Mucosa of rectum (tissue), 2 donors: ENCODE results near the gene GOLGA6A.
A peak's percentile ranks its signal among the peaks of the same experiment; 100 is the strongest.

Experiments used
- H3K27ac ChIP-seq, 2 donors: one replicate each; pipeline ENCODE4 v1.7.0; 2013; ENCODE audit warnings: inconsistent platforms in 2 of 2, low read depth in 2 of 2, low read length in 2 of 2
- H3K27me3 ChIP-seq, 2 donors: one replicate each; pipeline ENCODE4 v1.7.0; 2013; ENCODE audit warnings: low read length in 2 of 2; ENCODE audit not compliant: control insufficient read depth in 2 of 2, insufficient read depth in 2 of 2
- H3K36me3 ChIP-seq, 2 donors: one replicate each; pipeline ENCODE4 v1.7.0; 2013; ENCODE audit warnings: low read length in 2 of 2; ENCODE audit not compliant: control insufficient read depth in 2 of 2, insufficient read depth in 2 of 2
- H3K4me1 ChIP-seq, 2 donors: one replicate each; pipeline ENCODE4 v1.7.0; 2013; ENCODE audit warnings: low read length in 2 of 2, mild to moderate bottlenecking in 1 of 2; ENCODE audit not compliant: control insufficient read depth in 2 of 2, insufficient read depth in 2 of 2
- H3K4me3 ChIP-seq, 2 donors: one replicate each; pipeline ENCODE4 v1.7.0; 2013; ENCODE audit warnings: low read length in 2 of 2
- H3K9ac ChIP-seq, 2 donors: one replicate each; pipeline ENCODE4 v1.7.0; 2013; ENCODE audit warnings: low read length in 2 of 2, low read depth in 1 of 2, mild to moderate bottlenecking in 1 of 2
- H3K9me3 ChIP-seq, 2 donors: one replicate each; pipeline ENCODE4 v1.7.0; 2013; ENCODE audit warnings: low read length in 2 of 2; ENCODE audit not compliant: control insufficient read depth in 2 of 2
- donor health status: healthy.
- donor health status: Normal muscosa, but diverticular disease.

GOLGA6A gene

DNA sequence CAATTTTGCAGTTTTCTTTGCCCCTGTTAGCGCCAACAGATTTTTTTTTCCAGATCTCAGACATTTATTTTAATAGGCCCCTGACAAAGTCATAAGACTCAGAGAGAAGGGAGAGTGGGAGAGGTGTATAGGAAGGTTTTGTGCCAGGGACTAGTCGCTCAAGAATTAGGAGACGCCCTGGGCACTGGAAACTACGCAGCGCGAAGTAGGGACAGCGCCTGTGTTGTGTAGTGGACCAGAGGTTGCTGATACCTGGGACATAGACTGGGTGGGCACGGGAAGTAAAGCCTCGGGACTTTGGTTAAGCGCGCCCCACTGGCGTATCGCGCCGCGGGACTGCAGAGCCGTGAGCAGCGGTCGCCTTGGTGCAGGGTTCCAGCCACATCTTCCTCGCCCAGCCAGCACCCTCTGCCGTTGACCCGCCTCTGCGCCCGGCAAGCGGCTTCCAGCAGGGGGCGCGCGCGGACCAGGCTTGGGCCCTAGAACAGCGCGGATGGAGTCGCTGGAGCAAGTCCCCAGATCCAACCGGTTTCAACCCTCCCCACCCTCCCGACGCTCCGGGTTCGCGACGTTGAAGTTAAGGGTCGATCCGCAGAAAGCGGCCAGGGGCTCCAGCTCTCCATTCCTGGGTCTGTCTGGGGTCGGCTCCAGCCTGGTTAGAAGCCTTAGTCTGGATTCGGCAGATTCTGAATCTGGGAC, 45.1 kb upstream of the GOLGA6A start:
- Histone ChIP-seq H3K27me3 (peaks cover 35 to 40% of the 10 kb centered on the region in 2 donors), H3K9me3 (no peaks in the 10 kb centered on the region), H3K36me3 (no peaks in the 10 kb centered on the region), H3K4me1 (no peaks in the 10 kb centered on the region), H3K4me3 (peak overlapping the region in 1 of 2 donors; percentile 44), H3K27ac (no peak overlapping the region), H3K9ac (no peak overlapping the region)

DNA sequence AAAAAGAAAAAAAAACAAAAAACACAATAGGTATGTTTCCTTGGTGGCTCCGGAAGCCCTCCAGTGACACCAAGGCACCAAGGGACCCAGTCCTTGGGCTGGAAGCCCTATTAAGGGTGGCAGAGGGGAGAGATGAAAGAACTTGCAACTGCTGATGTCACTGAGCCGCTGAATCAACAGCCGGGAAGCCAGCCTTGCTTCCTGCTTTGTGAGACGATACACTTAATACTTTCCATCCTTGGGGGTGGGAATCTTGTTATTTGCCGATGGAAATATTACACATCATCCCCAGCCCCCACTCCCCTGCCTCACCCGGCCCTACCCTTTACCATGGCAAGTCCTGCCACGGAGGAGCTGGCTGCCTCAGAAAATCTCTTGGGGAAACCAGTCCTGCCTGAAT, 42.4 kb upstream of the GOLGA6A start:
- no peak overlapping the region for H3K9ac ChIP-seq
- H3K27me3 ChIP-seq: peaks cover 14 to 21% of the 10 kb centered on the region in 2 donors
- no peaks in the 10 kb centered on the region for H3K9me3 ChIP-seq
- no peaks in the 10 kb centered on the region for H3K4me1 ChIP-seq
- no peaks in the 10 kb centered on the region for H3K36me3 ChIP-seq
- no peak overlapping the region for H3K27ac ChIP-seq
- H3K4me3 ChIP-seq: no peak overlapping the region

DNA sequence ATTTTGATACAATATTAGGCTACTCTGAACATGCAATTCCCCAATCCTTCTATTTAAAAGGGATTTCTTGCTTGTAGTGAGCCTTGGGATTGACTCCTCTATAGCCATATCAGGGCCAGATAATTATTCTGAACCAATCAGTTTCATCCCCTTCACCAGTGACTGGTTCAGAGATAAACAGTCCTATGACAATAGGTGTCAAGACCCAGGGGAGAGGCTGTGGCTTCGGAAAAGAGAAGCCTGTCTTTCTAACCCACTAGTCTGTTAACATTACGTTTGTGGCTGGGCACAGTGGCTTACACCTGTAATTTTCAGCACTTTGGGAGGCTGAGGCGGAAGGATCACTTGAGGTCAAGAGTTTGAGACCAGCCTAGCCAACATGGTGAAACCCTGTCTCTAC, 41.8 kb upstream of the GOLGA6A start:
- peaks cover 8 to 17% of the 10 kb centered on the region in 2 donors for H3K27me3 ChIP-seq
- no peaks in the 10 kb centered on the region for H3K4me1 ChIP-seq
- no peaks in the 10 kb centered on the region for H3K36me3 ChIP-seq
- H3K9me3 ChIP-seq: no peaks in the 10 kb centered on the region
- H3K4me3 ChIP-seq: no peak overlapping the region
- no peak overlapping the region for H3K9ac ChIP-seq
- H3K27ac ChIP-seq: no peak overlapping the region

DNA sequence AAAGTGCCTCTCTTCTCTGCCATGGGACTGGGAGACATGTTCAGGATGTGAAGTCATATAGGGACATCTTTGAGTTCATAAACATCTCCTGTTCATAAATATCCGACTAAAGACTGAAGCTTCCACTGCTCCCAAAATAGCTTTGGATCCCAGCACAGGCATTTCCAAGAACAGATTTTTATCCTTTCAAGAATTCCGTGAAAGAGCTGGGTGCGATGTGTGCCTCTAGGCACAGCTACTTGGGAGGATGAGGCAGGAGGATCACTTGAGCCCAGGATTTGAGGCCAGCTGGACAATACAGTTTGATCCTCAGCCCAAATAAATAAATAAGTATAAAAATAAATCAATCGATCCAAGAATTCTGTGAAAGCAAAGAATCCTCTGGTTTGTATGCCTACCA, 41.3 kb upstream of the GOLGA6A start:
- H3K27me3 ChIP-seq: peaks cover 4 to 14% of the 10 kb centered on the region in 2 donors

DNA sequence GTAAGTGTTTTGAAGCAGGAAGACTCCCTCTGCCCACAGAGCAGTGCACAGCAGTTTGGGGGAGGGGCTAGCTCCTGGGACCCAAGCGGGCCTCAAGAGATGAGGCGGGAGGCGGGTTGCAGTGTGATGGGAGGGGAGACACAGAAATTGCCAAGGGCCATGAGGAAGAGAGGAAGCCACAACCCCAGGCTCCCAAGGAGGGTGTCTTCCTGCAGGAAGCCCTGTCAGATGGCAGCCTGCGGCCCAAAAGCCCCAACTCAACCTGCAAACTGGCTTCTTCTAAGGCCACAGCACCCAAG, 40.7 kb upstream of the GOLGA6A start:
- H3K4me3 ChIP-seq: no peak overlapping the region
- peaks cover 4 to 9% of the 10 kb centered on the region in 2 donors for H3K27me3 ChIP-seq
- H3K9me3 ChIP-seq: no peaks in the 10 kb centered on the region
- no peak overlapping the region for H3K27ac ChIP-seq
- H3K36me3 ChIP-seq: no peaks in the 10 kb centered on the region
- no peaks in the 10 kb centered on the region for H3K4me1 ChIP-seq
- H3K9ac ChIP-seq: no peak overlapping the region

More for the DNA sequence above, 41.3 kb upstream of the GOLGA6A start:
- H3K4me3 ChIP-seq: no peak overlapping the region
- no peaks in the 10 kb centered on the region for H3K4me1 ChIP-seq
- no peaks in the 10 kb centered on the region for H3K9me3 ChIP-seq
- no peak overlapping the region for H3K27ac ChIP-seq
- H3K9ac ChIP-seq: no peak overlapping the region
- H3K36me3 ChIP-seq: no peaks in the 10 kb centered on the region

DNA sequence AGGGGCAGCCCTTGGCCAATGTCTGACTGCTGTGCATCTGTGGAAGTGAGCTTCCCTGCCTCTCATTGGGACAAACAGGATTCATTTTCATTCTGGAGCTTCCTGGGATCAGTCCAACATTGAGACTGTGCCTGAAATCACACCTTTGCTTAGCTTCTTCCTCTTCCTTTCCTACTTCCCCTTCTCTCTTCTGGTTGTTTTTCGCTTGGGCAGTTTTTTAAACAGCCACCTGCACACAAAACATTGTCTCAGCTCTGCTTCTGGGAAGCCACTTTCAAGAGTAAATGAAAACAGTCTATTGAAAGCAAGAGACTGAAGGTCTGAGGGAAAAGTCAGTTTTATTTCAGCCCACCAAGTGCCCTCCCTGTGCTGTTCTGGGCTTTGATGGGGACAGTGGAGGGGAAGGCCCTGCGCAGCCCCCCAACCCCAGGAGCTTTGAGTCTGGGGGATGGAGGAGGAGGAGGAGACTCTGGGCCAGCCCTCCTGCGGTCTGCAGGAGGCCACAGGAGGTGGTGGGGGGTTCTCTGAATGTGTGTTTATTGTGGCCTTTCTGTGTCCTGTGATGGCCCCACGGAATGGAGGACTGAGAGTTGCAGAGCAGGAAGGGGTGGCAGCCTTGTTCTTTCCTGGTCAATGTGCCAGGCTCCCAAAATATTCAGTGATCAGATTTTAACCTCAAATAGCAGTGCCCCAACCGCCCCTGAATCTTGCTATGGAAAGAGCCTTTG, 40.2 kb upstream of the GOLGA6A start:
- H3K9me3 ChIP-seq: no peaks in the 10 kb centered on the region
- no peak overlapping the region for H3K9ac ChIP-seq
- H3K36me3 ChIP-seq: no peaks in the 10 kb centered on the region
- no peak overlapping the region for H3K4me3 ChIP-seq
- peaks cover 4% of the 10 kb centered on the region in 2 donors for H3K27me3 ChIP-seq
- H3K4me1 ChIP-seq: no peaks in the 10 kb centered on the region
- H3K27ac ChIP-seq: no peak overlapping the region

DNA sequence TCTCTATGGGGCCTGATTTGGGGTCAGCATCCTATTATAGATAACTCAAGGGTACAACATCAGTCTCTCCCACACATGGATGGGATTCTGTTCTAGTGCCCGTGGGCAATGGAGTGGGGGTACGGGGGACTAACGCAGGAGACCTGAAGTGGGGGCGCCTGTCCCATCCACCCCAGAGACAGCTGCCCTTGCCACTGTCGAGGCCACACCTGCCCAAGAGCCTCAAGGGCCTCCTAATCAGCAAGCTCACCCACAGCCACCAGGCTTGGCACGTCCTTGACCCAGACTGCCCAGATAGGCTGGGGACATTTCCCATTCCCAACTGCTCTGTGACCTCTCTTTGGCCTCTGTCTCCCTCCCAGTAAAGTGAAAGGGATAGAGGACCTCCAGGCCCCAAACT, 39.5 kb upstream of the GOLGA6A start:
- Histone ChIP-seq H3K4me1 (no peaks in the 10 kb centered on the region), H3K36me3 (no peaks in the 10 kb centered on the region), H3K4me3 (no peak overlapping the region), H3K9me3 (no peaks in the 10 kb centered on the region), H3K9ac (no peak overlapping the region), H3K27ac (no peak overlapping the region), H3K27me3 (peaks cover 4% of the 10 kb centered on the region in 2 donors)

DNA sequence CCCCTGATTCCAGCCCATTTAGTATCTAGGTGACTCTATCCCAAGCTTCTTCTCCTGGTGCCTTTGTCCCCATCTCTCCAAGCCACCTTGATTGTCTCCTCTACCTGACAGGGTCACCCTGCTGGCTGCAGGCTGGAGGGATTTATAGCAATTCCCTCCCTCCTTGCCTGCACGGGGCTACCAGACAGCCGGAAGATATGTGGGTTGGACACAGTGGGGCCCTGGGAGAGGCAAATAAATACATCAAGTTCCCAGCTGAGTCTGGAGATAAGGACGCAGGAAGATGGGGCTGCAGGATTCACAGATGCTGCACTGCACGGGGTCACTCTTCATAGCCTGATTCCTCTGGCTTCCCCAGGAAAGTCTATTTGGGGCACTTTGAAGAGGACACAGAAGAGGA, 38.7 kb upstream of the GOLGA6A start:
- H3K9me3 ChIP-seq: no peaks in the 10 kb centered on the region

DNA sequence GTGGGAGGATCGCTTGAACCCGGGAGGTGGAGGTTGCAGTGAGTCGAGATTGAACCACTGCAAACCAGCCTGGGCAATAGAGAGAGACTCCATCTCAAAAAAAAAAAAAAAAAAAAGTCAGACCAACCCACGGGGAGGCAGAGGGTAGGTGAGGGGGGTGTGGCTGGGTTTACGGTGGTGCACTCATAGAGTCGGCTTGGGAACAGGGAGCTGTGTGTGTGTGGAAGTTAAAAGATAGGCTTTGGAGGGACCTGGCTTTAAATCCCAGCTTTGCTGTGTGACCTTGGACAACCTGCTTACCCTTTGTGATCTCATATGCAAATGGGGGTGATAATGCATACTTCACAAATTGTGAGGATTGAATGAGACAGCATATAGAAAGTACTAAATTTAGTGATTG, 38.1 kb upstream of the GOLGA6A start:
- Histone ChIP-seq H3K9ac (no peak overlapping the region), H3K9me3 (no peaks in the 10 kb centered on the region), H3K4me3 (no peak overlapping the region), H3K4me1 (no peaks in the 10 kb centered on the region), H3K27ac (no peak overlapping the region), H3K36me3 (no peaks in the 10 kb centered on the region), H3K27me3 (peaks cover 4% of the 10 kb centered on the region in 2 donors)

More for the DNA sequence above, 38.7 kb upstream of the GOLGA6A start:
- Histone ChIP-seq H3K27ac (no peak overlapping the region), H3K27me3 (peaks cover 4% of the 10 kb centered on the region in 2 donors), H3K36me3 (no peaks in the 10 kb centered on the region), H3K9ac (no peak overlapping the region), H3K4me3 (no peak overlapping the region), H3K4me1 (no peaks in the 10 kb centered on the region)

DNA sequence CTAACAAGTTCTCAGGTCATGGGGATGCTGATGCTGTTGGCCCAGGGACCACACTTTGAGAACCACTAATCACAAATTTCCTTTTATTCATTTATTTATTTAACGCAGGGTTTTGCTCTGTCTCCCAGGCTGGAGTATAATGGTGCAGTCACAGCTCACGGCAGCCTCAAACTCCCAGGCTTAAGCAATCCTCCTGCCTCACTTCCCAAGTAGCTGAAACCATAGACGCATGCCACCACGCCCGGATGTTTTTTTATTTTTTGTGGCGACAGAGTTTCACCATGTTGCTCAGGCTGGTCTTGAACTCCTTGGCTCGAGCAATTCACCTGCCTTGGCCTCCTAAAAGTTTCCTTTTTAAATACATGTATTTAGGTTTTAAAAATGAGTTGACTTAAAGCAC, 27.4 kb upstream of the GOLGA6A start:
- no peaks in the 10 kb centered on the region for H3K4me1 ChIP-seq
- no peaks in the 10 kb centered on the region for H3K27me3 ChIP-seq
- no peaks in the 10 kb centered on the region for H3K9me3 ChIP-seq
- no peak overlapping the region for H3K4me3 ChIP-seq
- no peak overlapping the region for H3K9ac ChIP-seq
- no peaks in the 10 kb centered on the region for H3K36me3 ChIP-seq
- no peak overlapping the region for H3K27ac ChIP-seq
